Measurements from ENCODE around the gene SULT1B1.

The SULT1B1 gene

DNA sequence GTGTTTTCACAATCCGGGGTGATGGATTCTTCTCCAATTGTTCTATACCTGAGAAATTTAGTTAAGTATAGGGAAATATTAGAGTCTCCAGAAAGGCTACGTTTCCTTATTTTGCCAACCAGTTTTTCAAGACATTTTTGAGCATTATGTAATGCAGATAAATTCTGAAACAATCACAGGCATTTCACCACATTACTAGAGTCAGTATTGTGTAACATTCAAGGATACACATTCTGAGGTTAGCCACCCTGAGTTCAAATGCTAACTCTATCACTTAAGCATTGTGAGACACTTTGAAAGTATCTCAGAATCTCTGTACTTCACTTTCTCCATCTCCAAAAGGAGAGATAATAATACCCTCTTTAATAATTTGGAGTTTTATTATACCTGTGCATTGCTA lies 10.6 kb downstream of the SULT1B1 start:
- DNase-seq (ENCODE audit: low read depth, low spot score): no peak

DNA sequence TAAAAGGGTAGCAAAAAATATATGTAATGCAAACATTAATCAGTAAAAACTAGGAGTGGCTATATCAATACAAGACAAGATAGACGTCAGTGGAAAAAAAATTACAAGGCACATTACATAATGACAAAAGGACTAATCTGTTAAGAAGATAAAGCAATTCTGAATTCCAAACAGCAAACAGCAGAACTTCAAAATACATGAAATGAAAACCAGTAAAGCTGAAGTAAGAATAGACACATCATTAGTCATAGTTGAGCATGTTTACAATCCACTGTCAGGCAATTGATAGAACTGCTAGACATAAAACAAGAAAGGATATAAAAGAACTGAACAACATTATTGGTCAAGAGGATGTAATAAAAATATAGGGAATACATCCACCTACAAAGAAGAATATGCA lies 12.2 kb downstream of the SULT1B1 start:
- no peak for DNase-seq (ENCODE audit: low read depth, low spot score)

DNA sequence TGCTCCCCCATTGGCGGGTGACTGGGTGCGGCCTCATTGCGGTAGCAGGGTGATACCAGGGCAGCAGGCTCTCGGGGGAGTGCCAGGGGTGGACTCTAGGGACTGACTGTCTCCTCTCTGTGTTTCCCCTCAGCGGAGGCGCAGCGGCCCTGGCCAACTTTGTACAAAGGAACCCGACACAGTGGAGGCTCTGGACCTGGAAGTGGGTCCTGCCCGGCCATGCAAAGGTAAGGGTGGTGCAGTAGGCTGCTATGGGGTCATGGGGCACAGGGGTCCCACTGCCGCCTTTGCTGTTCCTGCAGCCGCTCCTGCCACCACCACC lies 16.3 kb downstream of the SULT1B1 start:
- no peak for DNase-seq (ENCODE audit: low read depth, low spot score)

DNA sequence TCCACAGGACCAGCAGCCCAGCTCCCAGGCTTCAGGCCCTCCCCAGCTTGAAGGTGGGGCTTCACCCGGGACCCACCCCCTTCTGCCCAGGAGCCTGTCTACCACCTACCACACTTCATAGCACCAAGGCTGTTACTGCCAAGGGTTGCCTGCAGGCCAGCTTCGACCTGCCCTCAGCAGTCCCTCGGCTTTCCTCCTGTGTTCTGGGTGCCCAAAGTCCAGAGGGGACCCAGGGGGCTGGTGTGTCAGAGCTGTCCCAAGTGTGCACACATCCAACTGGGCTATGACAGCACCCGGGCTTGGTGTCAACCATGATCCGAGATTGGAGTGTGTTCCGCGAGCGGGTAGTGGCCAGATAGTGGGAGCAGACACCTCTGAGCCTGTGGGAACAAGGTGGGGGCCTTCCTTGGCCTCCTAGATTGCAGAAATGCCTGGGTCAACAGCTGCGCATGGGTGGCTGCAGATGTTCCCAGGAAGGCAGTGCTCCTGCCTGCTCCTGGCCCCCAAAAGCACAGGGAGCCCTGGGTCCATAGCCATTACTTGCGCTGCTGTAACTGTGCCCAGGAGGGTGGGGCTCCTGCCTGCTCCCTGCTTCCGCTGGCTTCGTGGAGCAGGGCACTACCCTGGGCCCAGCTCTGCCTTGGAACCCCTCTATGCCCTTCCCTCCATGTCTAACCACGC lies 16.8 kb downstream of the SULT1B1 start:
- DNase-seq (ENCODE audit: low read depth, low spot score): no peak

DNA sequence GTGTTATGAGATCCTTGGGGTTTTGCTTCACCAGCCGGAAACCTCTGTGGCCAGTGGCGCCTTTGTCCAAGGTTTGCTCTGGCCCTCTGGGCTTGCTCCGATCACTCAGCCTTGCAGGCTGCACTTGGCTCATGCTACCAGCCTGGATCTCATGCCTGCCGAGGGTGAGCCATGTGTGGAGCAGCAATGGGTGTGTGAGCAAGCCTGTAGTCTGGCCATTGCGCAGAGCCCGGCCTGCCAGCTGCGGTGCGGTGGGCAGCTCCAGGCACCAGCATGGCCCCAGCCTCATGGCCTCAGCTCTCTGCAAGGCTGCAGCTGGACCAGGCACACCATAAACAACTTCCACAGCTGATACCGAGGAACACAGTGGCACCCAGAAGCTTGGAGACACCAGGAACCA lies 17.8 kb downstream of the SULT1B1 start:
- no peak for DNase-seq (ENCODE audit: low read depth, low spot score)

DNA sequence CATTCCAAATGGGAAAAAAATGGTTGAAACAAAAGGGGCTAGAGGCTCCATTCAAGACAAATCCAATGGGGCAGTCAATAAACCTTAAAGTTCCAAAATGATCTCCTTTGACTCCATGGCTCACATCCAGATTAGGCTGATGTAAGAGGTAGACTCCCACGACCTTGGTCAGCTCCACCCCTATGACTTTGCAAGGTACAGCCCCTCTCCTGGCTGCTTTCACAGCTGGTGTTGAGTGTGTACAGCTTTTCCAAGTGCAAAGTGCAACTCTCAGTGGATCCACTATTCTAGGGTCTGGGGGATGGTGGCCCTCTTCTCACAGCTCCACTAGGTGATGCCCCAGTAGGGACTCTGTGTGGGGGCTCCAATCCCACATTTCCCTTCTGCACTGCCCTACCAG lies 21.5 kb downstream of the SULT1B1 start:
- no peak for DNase-seq (ENCODE audit: low read depth, low spot score)

DNA sequence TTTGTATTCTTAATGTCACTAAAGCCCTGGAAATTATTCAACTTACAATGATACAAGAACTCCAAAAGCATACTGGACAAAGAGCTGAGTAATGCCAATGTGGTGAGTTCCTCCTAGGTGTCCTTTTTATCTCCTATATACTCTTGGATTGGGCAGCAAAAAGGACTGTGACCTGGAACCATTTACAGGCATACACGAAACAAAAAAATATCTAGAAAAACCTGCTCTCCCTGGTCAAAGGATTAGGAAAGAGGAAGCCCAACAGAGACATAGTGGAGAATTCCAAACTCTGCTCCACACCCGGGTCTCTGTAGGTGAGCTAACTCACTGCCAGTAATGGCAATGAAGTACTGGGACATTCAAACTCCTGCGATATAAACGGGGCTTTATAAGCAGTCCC lies 25.3 kb downstream of the SULT1B1 start:
- no peak for DNase-seq (ENCODE audit: low read depth, low spot score)

DNA sequence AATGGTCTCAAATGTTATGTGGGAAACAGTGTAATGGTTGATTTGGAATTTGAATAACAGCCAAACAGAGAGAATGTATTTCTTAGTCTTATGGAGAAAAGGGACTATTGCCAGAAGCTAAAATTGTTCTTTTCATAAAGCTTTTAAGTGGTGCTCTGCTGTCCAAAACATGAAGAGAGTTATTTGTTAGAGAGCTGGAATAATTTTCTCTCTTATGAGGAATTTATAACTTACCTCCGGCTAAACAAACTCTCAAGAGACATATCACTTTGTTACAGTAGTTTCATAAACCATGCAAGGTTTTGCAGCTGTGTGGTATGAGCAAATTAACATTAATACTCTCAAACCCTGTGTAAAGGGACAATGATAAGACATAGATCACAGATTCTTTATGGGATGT lies 28.6 kb downstream of the SULT1B1 start:
- DNase-seq (ENCODE audit: low read depth, low spot score): no peak

DNA sequence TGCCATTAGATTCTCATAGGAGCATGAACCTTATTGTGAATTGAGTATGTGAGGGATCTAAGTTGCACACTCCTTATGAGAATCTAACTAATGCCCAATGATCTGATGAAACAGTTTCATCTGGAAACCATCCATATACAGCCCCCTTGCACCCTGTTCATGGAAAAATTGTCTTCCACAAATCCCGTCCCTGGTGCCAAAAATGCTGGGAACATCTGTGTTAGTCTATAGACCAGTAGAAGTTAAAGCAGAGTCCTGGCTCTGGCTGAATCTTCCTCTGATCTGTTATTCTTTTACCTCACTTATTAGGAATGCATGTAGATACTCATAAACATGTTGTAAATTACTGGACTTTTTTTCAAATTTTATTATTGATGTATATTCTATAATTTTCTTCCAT lies 29.2 kb downstream of the SULT1B1 start:
- no peak for DNase-seq (ENCODE audit: low read depth, low spot score)

DNA sequence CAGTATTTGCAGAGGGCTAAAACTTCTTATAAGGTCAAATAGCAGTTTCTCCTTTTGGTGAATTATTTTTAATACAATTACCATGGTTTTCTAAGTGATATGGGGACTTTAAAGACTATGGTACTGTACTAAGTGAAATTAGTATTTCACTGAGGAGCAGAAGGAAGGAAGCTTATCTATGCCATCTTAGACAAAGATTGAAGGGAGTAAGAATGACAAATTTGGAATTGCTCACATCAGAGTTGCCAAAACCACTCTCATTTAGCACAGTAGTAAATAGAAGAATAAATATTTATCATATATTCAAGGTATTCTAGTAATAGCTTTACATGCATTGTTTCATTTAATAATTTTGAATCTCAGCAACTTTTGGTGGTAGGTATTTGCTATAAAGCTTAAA lies 30.4 kb downstream of the SULT1B1 start:
- DNase-seq (ENCODE audit: low read depth, low spot score): no peak

DNA sequence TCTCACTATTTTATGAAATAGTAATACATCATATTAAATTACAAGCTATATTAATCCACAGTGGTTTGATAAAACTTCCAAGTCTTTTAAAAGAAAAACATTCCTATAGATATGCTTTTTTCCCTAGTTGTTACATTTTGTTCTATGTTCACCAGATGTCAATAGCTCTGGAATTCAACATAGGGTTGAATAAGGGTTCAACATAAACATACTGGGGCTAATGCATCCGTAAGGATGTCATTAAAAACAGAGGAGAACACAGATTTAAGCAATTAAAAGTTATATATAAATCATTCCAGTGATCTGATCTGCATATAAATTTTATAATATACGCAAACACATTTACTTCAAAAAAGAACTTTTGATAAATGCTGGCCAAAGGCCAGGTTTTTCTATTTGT lies 32.5 kb downstream of the SULT1B1 start:
- no peak for DNase-seq (ENCODE audit: low read depth, low spot score)

DNA sequence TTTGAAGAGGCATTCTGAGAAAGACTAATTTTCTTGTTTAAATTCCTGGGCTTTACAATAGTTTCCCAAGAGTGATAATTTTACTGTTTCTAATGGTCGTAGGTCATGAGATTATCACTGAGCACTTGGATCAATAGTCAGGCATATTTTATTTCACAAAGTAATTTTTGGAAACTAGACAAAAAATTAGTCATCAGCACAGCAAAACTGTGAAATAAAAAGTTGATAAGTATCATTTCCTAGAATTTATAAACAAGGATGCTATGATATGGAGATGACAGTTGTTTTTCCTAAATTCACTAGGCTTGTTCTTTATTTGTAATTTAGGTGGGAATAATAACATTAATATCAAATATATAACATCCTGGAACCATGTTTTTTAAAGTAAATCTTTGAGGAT lies 33.0 kb downstream of the SULT1B1 start:
- no peak for DNase-seq (ENCODE audit: low read depth, low spot score)

DNA sequence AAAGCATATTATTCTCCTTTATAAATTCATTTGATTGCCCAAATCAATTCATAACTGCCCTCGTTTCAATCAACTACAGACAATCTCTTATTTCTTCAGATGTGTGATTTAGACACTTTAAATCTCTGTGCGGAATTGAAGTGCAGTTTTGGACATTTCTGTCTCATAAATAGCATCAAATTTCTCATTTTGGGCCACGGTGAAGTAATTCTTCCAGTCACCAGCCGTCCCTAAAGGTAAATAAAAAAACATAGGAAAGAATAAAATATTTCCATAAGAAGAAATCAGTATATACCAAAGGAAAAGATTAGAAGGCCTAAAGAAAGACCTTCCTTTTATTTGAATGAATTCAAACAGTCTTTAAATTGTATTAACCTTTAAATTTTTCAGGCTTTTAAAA lies 33.4 kb downstream of the SULT1B1 start:
- DNase-seq (ENCODE audit: low read depth, low spot score): no peak

DNA sequence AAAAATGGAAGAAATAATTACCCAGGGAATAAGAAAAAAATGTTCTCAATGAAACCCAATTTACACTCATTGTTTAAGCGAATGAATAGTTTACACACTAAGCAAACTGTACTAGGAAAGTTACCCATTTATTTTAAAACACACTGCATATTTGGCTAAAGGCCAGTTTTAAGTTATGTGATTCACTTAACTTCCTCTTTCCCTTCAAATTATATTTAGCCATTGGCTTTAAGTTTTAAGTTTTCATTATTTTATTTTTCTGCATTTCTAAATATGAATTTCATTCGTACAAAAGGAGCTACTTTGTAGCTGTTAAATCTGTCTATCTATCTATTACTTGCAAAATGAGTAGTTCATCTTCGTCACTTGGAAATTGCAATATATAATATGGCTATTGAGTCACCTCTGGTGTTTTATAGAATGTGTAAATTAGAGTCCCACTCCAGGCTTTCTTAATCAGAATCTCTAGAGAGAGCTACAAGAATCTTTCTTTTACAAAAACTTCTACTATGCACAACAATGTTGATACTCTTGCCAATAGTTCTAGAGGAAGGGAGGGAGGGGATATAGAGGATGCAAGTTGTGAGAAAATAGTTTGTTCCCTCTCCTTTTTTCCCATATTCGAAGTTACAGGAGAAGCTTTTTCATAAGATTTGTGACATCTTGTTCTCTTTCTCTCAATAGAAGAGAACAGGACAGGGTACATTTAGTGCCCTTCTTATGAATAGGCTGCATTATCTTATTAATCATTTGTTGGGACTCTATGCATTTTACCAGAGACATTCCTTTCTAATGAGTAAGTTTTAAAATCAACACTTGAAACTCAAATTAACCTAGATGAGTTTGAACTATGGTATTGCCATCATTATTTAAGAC lies 41.8 kb downstream of the SULT1B1 start:
- no peak for DNase-seq (ENCODE audit: low read depth, low spot score)

DNA sequence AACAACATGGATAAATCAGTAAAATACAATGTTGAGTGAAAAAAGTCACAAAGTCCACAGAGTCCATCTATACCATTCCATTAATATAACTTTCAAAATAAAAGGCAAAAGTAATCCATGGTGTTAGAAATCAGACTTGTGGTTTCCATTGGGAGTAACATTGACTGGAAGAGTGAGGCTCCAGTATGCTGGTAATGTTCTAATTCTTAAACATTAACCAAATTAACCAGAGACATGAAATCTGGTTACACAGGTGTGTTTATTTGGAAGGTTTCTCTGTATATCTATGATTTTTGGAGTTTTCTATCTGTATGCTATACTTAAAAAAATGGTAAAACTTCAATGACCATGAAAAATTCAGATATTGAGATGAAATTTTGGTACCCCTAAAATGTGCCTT lies 42.6 kb downstream of the SULT1B1 start:
- DNase-seq (ENCODE audit: low read depth, low spot score): no peak

DNA sequence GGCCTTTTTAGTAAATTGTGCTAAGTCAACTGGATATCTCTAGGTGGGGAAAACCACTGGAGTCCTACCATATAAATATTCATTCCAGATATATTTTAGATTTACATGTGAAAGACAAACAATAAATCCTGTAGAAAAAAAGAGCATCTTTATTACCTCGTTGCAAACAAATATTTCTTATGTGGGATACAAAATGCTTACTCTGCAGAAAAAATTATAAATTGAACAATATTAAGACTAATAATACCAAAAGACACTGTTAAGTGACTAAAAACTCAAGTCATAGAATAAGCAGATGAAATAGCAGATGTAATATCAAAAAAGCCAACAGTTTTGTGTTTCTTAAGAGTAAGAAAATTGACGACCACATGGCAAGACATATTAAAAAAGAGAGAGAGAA lies 43.8 kb downstream of the SULT1B1 start:
- DNase-seq (ENCODE audit: low read depth, low spot score): no peak

DNA sequence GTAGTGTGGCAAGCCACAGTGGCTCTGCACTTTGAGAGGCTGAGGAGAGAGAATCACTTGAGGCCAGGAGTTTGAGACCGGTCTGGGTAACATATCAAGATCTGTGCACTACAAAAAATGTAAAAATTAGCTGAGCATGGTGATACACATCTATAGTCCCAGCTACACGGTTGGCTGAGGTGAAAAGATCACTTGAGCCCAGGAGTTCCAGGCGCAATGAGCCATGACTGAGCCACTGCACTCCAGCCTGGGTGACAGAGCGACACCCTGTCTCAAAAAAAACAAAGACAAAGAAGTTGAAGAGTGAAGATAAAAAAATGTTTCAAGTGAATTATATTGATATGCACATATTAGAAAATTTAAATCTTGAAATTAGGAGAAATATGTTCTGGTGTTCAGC lies 46.3 kb downstream of the SULT1B1 start:
- no peak for DNase-seq (ENCODE audit: low read depth, low spot score)

DNA sequence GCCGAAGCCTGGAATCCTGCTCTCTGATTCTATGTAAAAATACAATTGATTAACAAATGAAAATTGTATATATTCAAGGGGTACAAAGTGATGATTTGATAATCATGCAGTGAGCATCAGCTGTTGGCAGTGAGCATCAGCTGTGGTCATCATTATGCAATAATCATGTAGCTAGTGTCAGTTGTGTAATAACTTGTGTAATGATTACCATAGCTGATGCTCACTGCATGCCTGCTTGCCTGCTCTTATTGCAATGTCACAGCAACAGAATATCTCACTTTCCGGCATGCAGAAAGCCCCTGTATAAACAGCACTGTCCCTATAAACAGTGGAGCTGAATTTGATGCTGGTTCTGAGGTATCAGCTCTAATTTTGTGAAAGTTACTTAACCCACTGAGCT lies 46.8 kb downstream of the SULT1B1 start:
- no peak for DNase-seq (ENCODE audit: low read depth, low spot score)

DNA sequence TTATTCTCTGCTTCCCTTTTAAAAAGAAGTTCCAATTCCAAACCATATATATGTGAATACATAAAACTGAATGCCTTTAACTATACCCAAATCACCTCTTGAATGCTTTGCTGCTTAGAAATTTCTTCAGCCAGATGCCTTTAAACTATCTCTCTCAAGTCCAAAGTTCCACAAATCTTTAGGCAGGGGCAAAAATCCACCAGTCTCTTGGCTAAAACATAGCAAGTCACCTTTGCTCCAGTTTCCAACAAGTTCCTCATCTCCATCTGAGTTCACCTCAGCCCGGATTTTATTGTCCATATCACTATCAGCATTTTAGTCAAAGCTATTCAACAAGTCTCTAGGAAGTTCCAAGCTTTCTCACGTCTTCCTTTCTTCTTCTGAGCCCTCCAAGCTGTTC lies 49.8 kb downstream of the SULT1B1 start:
- DNase-seq (ENCODE audit: low read depth, low spot score): no peak

DNA sequence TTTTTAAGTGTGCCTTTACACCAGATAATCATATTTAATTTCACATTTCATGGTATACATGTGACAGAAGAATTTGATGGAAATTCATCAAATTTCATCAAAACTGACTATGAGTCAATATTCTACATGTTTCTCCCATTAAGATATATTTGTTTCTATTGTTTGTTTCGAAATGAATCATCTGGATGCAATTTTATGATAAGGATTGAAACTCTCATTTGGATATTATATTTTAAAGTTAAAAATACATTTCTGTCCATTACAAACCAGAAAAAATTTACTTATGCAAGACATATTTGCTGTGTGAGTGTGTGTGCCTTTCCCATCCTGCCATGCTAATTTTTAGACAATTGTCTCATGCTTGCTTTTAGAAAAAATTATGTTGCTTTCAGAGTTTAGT lies 52.2 kb downstream of the SULT1B1 start:
- no peak for DNase-seq (ENCODE audit: low read depth, low spot score)

DNA sequence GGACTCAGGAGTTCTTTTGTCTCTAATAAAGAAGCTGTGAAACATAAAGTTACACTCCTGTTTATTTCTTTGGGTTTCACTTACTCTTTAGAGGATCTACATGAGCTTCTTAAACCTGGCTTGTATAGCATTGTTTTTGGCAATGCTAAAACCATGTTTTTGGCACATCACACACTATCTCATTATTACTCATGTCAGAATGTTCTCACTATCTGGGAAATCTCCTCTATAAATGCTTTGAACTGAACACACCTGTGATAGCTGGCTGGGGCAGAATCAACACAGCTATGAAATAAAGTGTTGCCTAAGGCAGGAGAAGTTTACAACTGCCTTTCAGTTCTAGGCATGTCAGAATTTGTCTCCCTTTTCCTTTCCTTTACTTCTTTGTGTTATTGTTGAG lies 52.6 kb downstream of the SULT1B1 start:
- no peak for DNase-seq (ENCODE audit: low read depth, low spot score)

DNA sequence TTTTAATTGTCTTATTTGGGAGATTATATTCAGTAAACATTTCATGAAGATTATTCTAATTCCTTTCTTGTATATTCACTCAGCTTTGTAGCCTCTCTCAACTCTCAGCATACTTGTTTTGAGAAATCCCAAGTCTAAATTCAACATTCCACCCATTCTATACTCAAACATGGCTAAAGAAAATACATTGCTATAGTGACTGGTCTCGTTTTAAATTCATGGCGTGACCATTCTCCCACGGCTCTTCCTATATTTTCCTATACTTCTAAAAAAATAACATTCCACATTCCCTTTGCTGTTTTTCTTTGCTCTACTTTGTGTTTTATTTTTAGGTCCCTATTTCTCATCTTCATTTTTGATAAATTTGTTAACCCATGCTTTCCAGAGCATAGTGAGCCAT lies 58.2 kb downstream of the SULT1B1 start:
- DNase-seq (ENCODE audit: low read depth, low spot score): no peak

DNA sequence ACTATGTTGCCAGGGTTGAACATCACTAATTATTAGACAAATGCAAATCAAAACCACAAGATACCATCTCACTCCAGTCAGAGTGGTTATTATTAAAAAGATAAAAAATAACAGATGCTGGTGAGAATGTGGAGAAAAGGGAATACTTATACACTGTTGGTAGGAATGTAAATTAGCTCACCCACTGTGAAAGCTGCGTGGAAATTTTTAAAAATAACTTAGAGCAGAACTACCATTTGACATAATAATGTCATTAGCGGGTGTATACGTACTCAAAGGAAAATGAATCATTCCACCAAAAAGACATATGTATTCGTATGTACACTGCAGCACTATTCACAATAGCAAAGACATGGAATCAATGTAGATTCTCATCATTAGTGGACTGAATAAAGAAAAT lies 58.7 kb downstream of the SULT1B1 start:
- no peak for DNase-seq (ENCODE audit: low read depth, low spot score)

Data from smooth muscle cell of the brain vasculature (primary cell).